Colonic mucosa (tissue), 4 donors: Measurements from ENCODE around the gene AMOTL2. TPM values are rescaled to one million over a fixed set of nuclear protein-coding genes. Genes with fewer than 3 reads are reported as not detected.

Source experiments
- DNase-seq: peaks from one replicate; pipeline ENCODE4 v3.0.0-alpha.2; 2020
- H3K27ac ChIP-seq: fragments of 200-600 bp; one replicate; pipeline ENCODE4 v1.8.0; 2021
- H3K27me3 ChIP-seq: fragments of 200-600 bp; one replicate; pipeline ENCODE4 v1.8.0; 2021
- H3K36me3 ChIP-seq: fragments of 200-600 bp; one replicate; pipeline ENCODE4 v1.8.0; 2021
- H3K4me1 ChIP-seq: fragments of 200-600 bp; one replicate; pipeline ENCODE4 v1.8.0; 2021; ENCODE audit warnings: mild to moderate bottlenecking
- H3K4me3 ChIP-seq: fragments of 200-600 bp; one replicate; pipeline ENCODE4 v1.8.0; 2021
- H3K9ac ChIP-seq, 2 donors: one replicate each; pipeline ENCODE4 v1.7.0; 2013; ENCODE audit warnings: control low read depth in 2 of 2, low read depth in 2 of 2, low read length in 2 of 2
- H3K9me3 ChIP-seq: fragments of 200-600 bp; one replicate; pipeline ENCODE4 v1.8.0; 2021
- CTCF ChIP-seq: fragments of 200-600 bp; IDR thresholded peaks from one replicate; pipeline ENCODE4 v1.8.0; 2022; ENCODE audit warnings: antibody characterized with exemption, mild to moderate bottlenecking
- intact Hi-C: fragments of 100-400 bp; cut with DNase I; formaldehyde crosslinking; loops from one replicate; pipeline ENCODE4 v1.14.1; 2022
- total RNA-seq, 2 donors: library from RNA; stranded (reverse); fragmentation: NEBNext Ultra II Directional in 1 of 2; extraction: Animal tissue kit (Norgen Biotek cat#: 25700) in 1 of 2; gene quantifications; one replicate each; pipeline ENCODE4 v1.2.1, GENCODE V29; 2021
- donor health status: healthy.
- donor health status: DM: no; HTN: no; CAD: no.
- donor health status: DM: no; HTN: no; CAD: no.

AMOTL2 gene
- total RNA-seq, 2 donors from 2014 or later = 17.8 to 19.9 TPM

- Histone ChIP-seq H3K27ac (no peak overlapping the region), H3K4me1 (peaks cover 12% of the 10 kb centered on the region)
- TF ChIP-seq CTCF = no peak
These were observed 6.0 kb upstream of the AMOTL2 start for GRCh38 chr3:134380249-134380648.

GRCh38 chr3:134378818-134379217 is 4.6 kb upstream of the AMOTL2 start:
- no peak overlapping the region for H3K9ac ChIP-seq
- H3K4me3 ChIP-seq = no peak overlapping the region
- no peak for DNase-seq
- H3K36me3 ChIP-seq = no peaks in the 10 kb centered on the region
- no peak for TF ChIP-seq CTCF
- no peak overlapping the region for H3K27ac ChIP-seq
- H3K9me3 ChIP-seq = no peaks in the 10 kb centered on the region
- no peaks in the 10 kb centered on the region for H3K27me3 ChIP-seq
- peaks cover 14% of the 10 kb centered on the region for H3K4me1 ChIP-seq
- intact Hi-C loops = loop anchor here (2.0 to 5.0 kb wide), 2 partner anchors 70 to 93 kb away; no protein-coding TSS in a partner anchor

More at GRCh38 chr3:134380249-134380648, 6.0 kb upstream of the AMOTL2 start:
- Histone ChIP-seq H3K27me3 (no peaks in the 10 kb centered on the region), H3K4me3 (no peak overlapping the region), H3K36me3 (no peaks in the 10 kb centered on the region), H3K9ac (no peak overlapping the region), H3K9me3 (no peaks in the 10 kb centered on the region)
- DNase-seq = no peak
- intact Hi-C loops = no loop called here

GRCh38 chr3:134378384-134378783 is 4.1 kb upstream of the AMOTL2 start:
- peak; percentile 71 for DNase-seq
- Histone ChIP-seq H3K36me3 (no peaks in the 10 kb centered on the region), H3K4me1 (peaks cover 14% of the 10 kb centered on the region), H3K9me3 (no peaks in the 10 kb centered on the region), H3K27me3 (no peaks in the 10 kb centered on the region), H3K9ac (no peak overlapping the region), H3K4me3 (no peak overlapping the region), H3K27ac (no peak overlapping the region)
- peak; percentile 55 for TF ChIP-seq CTCF
- intact Hi-C loops = loop anchor here (2.0 to 5.0 kb wide), 2 partner anchors 70 to 94 kb away; no protein-coding TSS in a partner anchor

GRCh38 chr3:134377896-134378295 is 3.6 kb upstream of the AMOTL2 start:
- DNase-seq = no peak
- intact Hi-C loops = loop anchor here (2.0 to 5.0 kb wide), 2 partner anchors 69 to 94 kb away; no protein-coding TSS in a partner anchor
- Histone ChIP-seq H3K27me3 (no peaks in the 10 kb centered on the region), H3K4me3 (no peak overlapping the region), H3K4me1 (peaks cover 14% of the 10 kb centered on the region), H3K9ac (no peak overlapping the region), H3K9me3 (no peaks in the 10 kb centered on the region), H3K27ac (no peak overlapping the region), H3K36me3 (no peaks in the 10 kb centered on the region)
- no peak for TF ChIP-seq CTCF

GRCh38 chr3:134376786-134377426 is 2.7 kb upstream of the AMOTL2 start:
- no peak overlapping the region for H3K9ac ChIP-seq
- no peak overlapping the region for H3K4me3 ChIP-seq
- H3K9me3 ChIP-seq = no peaks in the 10 kb centered on the region
- no peaks in the 10 kb centered on the region for H3K27me3 ChIP-seq
- peaks cover 14% of the 10 kb centered on the region for H3K4me1 ChIP-seq
- no peak for TF ChIP-seq CTCF
- peak; percentile 73 for DNase-seq
- intact Hi-C loops = loop anchor here (5.0 kb wide), 1 partner anchor 95 kb away; no protein-coding TSS in a partner anchor
- H3K27ac ChIP-seq = no peak overlapping the region
- H3K36me3 ChIP-seq = no peaks in the 10 kb centered on the region
